Panc1 (cell line): ENCODE data around the gene APOM. TPM values are rescaled to one million over a fixed set of nuclear protein-coding genes. Genes with fewer than 3 reads are reported as not detected.

ENCODE experiments used
- ATAC-seq: fragments of 200-7000 bp; cut with Tn5 transposase; 2 replicates; pipeline ENCODE4 v1.9.1; 2020; ENCODE audit warnings: mild to moderate bottlenecking, moderate library complexity
- BruUV-seq: library from RNA; stranded (reverse); fragments of 400-500 nt; replicated peaks from 2 replicates; lab custom pipeline; 2021; lab: Mats Ljungman, UMichigan
- CTCF ChIA-PET: fragments of 300-600 bp; sonication (Branson Sonifier 250); formaldehyde crosslinking; loops from one replicate; lab custom pipeline; 2022; ENCODE audit warnings: antibody characterized with exemption; lab: Charles Lee
- POLR2A ChIA-PET: fragments of 300-600 bp; sonication (Branson Sonifier 250); formaldehyde crosslinking; loops from one replicate; lab custom pipeline; 2022; ENCODE audit warnings: antibody characterized with exemption; lab: Charles Lee
- DNase-seq: peaks from one replicate; pipeline ENCODE4 v3.0.0-alpha.2; 2010; ENCODE audit warnings: low read depth, low spot score
- H3K27ac ChIP-seq: 2 replicates; pipeline ENCODE4 v1.5.1; 2011; ENCODE audit warnings: mild to moderate bottlenecking, low read length, inconsistent platforms
- H3K27me3 ChIP-seq: fragments of 200-500 bp; sonication (Bioruptor generic); 2 replicates; pipeline ENCODE4 v1.6.0; 2014; ENCODE audit warnings: low read length, inconsistent platforms; ENCODE audit not compliant: control insufficient read depth, insufficient read depth
- H3K36me3 ChIP-seq: fragments of 200-500 bp; sonication (Bioruptor generic); 2 replicates; pipeline ENCODE4 v1.5.1; 2014; ENCODE audit warnings: inconsistent platforms, mild to moderate bottlenecking, low read length, moderate library complexity; ENCODE audit not compliant: control insufficient read depth, insufficient read depth
- H3K4me1 ChIP-seq: 2 replicates; pipeline ENCODE4 v1.5.1; 2011; ENCODE audit warnings: inconsistent platforms, mild to moderate bottlenecking, low read length, moderate library complexity; ENCODE audit not compliant: control insufficient read depth, insufficient read depth
- H3K4me3 ChIP-seq, 2 experiments: 2 replicates each; pipeline ENCODE4 v1.5.1; 2011 to 2012; ENCODE audit warnings: low read depth in 2 of 2, low read length in 2 of 2, mild to moderate bottlenecking in 2 of 2, inconsistent platforms in 1 of 2, moderate library complexity in 1 of 2
- H3K9me3 ChIP-seq: fragments of 200-500 bp; sonication (Bioruptor generic); 2 replicates; pipeline ENCODE4 v1.5.1; 2014; ENCODE audit warnings: low read depth, mild to moderate bottlenecking, inconsistent platforms, low read length, moderate library complexity; ENCODE audit not compliant: control insufficient read depth, insufficient read depth
- POLR2AphosphoS5 ChIP-seq: IDR thresholded peaks from 2 replicates; pipeline ENCODE4 v1.6.1; 2012; ENCODE audit warnings: mild to moderate bottlenecking, low read depth, low read length, moderate library complexity
- SIN3A ChIP-seq: IDR thresholded peaks from 2 replicates; pipeline ENCODE4 v1.6.1; 2012; ENCODE audit warnings: low read depth, mild to moderate bottlenecking, low read length, moderate library complexity, borderline replicate concordance; ENCODE audit not compliant: insufficient read depth
- TCF7L2 ChIP-seq: IDR thresholded peaks from 2 replicates; pipeline ENCODE4 v1.6.1; 2011; ENCODE audit warnings: mild to moderate bottlenecking, low read depth, low read length, inconsistent platforms
- in situ Hi-C: cut with HindIII; loops from 2 replicates; pipeline ENCODE4 v1.10.0; 2016; ENCODE audit warnings: low sequenced_read_pairs, low pct_unique_long_range_greater_than_20kb
- intact Hi-C: fragments of 100-400 bp; cut with micrococcal nuclease; formaldehyde crosslinking; loops from one replicate; pipeline ENCODE4 v1.10.0; 2022; ENCODE audit not compliant: unreplicated experiment
- total RNA-seq: library from RNA; stranded (reverse); gene quantifications from one replicate; pipeline ENCODE4 v1.2.1, GENCODE V29; 2021; ENCODE audit not compliant: unreplicated experiment
- TF ChIP-seq, protein P1 (sequence below): fragments of 450-650 bp; IDR thresholded peaks from 2 replicates; pipeline ENCODE4 v1.5.1; 2017; ENCODE audit warnings: mild to moderate bottlenecking
- TF ChIP-seq, protein P2 (sequence below), 2 experiments: IDR thresholded peaks; 2 replicates each; pipeline ENCODE4 v1.6.1; 2011 to 2012; ENCODE audit warnings: low read depth in 2 of 2, control low read depth in 1 of 2, low read length in 1 of 2, mild to moderate bottlenecking in 1 of 2, moderate library complexity in 1 of 2; ENCODE audit not compliant: insufficient read depth in 1 of 2

Gene APOM
- total RNA-seq, 1 experiment from 2014 or later, result 1.8 TPM

DNA sequence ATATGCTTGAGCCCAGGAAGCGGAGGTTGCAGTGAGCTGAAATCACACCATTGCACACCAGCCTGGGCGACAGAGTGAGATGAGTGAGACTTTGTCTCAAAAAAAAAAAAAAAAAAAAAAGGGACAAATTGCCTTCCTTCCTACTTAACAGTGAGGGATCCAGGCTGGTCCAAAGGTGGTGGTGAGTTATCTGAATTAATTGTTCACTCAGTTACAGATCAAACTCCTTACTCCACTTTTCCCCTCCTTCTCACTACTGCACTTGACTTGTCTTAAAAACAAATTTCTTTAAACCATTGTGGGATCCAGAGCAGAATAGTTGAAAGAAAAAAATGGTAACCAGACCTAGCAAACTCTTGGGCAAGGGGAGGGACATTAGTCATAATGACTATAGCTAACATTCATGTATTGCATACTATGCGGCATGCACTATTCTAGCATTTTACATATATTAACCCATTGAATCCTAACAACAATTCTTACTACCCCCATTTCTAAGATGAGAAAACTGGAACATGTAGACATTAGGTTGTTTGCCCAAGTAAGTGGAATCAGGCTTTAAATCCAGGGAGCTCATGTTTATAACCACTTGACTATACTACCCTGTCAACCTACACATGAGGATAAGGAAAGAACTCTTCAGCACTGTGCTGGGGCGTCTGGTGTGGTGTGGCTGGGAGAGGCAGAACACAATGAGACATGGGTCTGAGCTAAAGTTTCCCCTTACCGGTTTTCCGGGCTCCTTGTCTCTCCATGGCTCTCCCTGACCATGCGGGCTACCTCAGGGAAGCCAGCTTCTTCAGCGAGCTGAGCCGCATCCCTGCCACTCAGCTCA lies 7.6 kb downstream of the APOM start:
- DNase-seq, result no peak
- Histone ChIP-seq H3K27me3 (no peaks in the 10 kb centered on the region), H3K4me3 (peak overlapping the region; percentile 76 to 94), H3K4me1 (peaks cover 25% of the 10 kb centered on the region), H3K36me3 (peaks cover 19% of the 10 kb centered on the region; the same call in 1 of the 2 replicates), H3K27ac (peak overlapping the region; percentile 94), H3K9me3 (no peaks in the 10 kb centered on the region)
- in situ Hi-C loops, result no loop called here
- no peak for TF ChIP-seq TCF7L2
- no peak for TF ChIP-seq SIN3A
- no peak for TF ChIP-seq POLR2AphosphoS5
- TF ChIP-seq, protein P1, sequence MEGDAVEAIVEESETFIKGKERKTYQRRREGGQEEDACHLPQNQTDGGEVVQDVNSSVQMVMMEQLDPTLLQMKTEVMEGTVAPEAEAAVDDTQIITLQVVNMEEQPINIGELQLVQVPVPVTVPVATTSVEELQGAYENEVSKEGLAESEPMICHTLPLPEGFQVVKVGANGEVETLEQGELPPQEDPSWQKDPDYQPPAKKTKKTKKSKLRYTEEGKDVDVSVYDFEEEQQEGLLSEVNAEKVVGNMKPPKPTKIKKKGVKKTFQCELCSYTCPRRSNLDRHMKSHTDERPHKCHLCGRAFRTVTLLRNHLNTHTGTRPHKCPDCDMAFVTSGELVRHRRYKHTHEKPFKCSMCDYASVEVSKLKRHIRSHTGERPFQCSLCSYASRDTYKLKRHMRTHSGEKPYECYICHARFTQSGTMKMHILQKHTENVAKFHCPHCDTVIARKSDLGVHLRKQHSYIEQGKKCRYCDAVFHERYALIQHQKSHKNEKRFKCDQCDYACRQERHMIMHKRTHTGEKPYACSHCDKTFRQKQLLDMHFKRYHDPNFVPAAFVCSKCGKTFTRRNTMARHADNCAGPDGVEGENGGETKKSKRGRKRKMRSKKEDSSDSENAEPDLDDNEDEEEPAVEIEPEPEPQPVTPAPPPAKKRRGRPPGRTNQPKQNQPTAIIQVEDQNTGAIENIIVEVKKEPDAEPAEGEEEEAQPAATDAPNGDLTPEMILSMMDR, result no peak
- TF ChIP-seq, protein P2, sequence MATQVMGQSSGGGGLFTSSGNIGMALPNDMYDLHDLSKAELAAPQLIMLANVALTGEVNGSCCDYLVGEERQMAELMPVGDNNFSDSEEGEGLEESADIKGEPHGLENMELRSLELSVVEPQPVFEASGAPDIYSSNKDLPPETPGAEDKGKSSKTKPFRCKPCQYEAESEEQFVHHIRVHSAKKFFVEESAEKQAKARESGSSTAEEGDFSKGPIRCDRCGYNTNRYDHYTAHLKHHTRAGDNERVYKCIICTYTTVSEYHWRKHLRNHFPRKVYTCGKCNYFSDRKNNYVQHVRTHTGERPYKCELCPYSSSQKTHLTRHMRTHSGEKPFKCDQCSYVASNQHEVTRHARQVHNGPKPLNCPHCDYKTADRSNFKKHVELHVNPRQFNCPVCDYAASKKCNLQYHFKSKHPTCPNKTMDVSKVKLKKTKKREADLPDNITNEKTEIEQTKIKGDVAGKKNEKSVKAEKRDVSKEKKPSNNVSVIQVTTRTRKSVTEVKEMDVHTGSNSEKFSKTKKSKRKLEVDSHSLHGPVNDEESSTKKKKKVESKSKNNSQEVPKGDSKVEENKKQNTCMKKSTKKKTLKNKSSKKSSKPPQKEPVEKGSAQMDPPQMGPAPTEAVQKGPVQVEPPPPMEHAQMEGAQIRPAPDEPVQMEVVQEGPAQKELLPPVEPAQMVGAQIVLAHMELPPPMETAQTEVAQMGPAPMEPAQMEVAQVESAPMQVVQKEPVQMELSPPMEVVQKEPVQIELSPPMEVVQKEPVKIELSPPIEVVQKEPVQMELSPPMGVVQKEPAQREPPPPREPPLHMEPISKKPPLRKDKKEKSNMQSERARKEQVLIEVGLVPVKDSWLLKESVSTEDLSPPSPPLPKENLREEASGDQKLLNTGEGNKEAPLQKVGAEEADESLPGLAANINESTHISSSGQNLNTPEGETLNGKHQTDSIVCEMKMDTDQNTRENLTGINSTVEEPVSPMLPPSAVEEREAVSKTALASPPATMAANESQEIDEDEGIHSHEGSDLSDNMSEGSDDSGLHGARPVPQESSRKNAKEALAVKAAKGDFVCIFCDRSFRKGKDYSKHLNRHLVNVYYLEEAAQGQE (IDR thresholded peaks at IDR 0.05; ENCODE audit: insufficient read depth in 1 of 2, low read depth in 2 of 2, low read length in 1 of 2), result no peak
- ChIA-PET POLR2A (interaction anchor here (1.1 kb wide), 1 partner anchor 10 kb away, joined by 5 read pairs; the partner anchor contains the start of gene BAG6), CTCF (no interaction called here)
- intact Hi-C loops, result no loop called here
- BruUV-seq, result no TSS peak
- ATAC-seq, result no peak

DNA sequence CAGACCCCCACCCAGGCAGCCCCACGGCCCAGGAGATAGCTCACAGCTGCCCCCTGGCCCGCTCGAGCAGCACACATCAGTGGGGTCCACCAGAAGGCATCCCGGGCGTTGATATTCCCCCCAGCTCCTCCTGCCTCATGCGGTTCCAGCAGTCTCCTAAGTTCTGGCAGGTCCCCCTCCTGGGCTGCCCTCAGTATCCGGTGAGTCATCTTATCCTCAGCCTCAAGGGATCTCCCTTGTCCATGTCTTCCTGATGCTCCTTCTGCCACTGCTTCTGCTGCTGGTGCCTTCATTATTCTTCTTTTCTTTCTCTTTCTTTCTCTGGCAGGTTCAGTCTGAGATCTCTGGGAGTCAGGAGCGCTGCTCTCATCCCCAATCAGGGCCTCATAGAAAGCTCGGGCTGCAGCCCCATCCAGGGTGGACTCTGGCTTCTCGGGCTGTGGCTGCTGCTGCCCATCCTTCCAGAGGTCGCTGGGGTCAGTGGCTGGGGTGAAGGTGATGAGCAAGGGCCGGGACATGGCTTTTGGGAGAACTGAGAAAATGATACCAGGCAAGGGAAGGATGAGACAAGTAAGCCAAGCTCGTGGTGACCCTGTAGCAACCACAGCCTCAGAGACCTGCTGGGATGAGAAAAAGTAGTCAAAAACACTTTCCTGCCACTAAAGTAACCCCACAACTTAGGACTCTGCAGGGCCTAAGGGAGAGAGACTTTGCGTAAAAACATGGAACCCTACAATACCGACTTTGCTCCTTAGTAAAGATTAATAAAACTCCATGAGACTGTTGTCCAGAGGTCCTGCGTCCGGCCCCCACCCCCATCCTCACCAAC lies 8.5 kb downstream of the APOM start:
- Histone ChIP-seq H3K27ac (peak overlapping the region; percentile 94), H3K4me1 (peaks cover 17% of the 10 kb centered on the region), H3K27me3 (no peaks in the 10 kb centered on the region), H3K36me3 (peaks cover 25% of the 10 kb centered on the region), H3K9me3 (no peaks in the 10 kb centered on the region), H3K4me3 (peak overlapping the region; percentile 76 to 94)
- POLR2A ChIA-PET, result interaction anchor here (0.6 kb wide), 1 partner anchor 166 kb away, joined by 15 read pairs; no protein-coding TSS in a partner anchor
- intact Hi-C loops (no loop called here), in situ Hi-C loops (no loop called here)
- DNase-seq (no peak), ATAC-seq (no peak)
- CTCF ChIA-PET, result no interaction called here
- no peak for TF ChIP-seq POLR2AphosphoS5
- TF ChIP-seq, protein P2 (IDR thresholded peaks at IDR 0.05; ENCODE audit: insufficient read depth in 1 of 2, low read depth in 2 of 2, low read length in 1 of 2), result no peak
- TF ChIP-seq, protein P1, result no peak
- TF ChIP-seq TCF7L2, result no peak
- no peak for TF ChIP-seq SIN3A
- BruUV-seq, result TSS peak; percentile 81
